ENCODE results near the gene TLDC2.
"Not testable (repeated sequence)": the region's sequence is repeated elsewhere in the genome, so short reads cannot be mapped to it uniquely, and the experiment has no call there.

Gene TLDC2

DNA sequence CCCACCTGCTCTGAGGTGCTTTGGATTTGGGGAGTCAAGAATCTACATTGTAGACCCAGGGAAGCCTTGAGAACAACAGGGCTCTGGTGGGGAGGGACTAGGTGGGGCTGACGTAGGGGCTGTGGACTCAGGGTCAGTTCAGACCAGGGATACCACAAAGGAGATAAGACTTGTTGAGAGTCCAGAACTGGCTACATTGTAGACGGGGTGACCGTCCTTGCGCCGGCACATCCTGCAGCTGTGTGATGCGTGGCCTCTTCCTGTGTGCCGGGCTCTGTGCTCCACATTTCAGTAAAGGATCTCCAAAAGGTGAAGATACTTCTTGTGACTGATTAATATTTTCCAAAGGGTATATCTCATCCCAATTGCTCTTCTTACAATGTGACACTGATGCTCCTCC is 9.8 kb upstream of the TLDC2 start:
- Histone ChIP-seq H3K27me3 (no peaks in the 10 kb centered on the region), H3K27ac (peak overlapping the region; percentile 51), H3K4me3 (no peak overlapping the region), H3K9me3 (no peaks in the 10 kb centered on the region), H3K4me1 (peaks cover 44% of the 10 kb centered on the region), H3K36me3 (peaks cover 5% of the 10 kb centered on the region; the same call in 1 of the 2 replicates), H3K4me2 (peak overlapping the region; percentile 57; the same call in 1 of the 2 replicates), H4K20me1 (peaks cover 16% of the 10 kb centered on the region), H3K9ac (no peak overlapping the region)
- TF ChIP-seq Cebpa-rat (IDR thresholded peaks at IDR 0.05) = no peak

DNA sequence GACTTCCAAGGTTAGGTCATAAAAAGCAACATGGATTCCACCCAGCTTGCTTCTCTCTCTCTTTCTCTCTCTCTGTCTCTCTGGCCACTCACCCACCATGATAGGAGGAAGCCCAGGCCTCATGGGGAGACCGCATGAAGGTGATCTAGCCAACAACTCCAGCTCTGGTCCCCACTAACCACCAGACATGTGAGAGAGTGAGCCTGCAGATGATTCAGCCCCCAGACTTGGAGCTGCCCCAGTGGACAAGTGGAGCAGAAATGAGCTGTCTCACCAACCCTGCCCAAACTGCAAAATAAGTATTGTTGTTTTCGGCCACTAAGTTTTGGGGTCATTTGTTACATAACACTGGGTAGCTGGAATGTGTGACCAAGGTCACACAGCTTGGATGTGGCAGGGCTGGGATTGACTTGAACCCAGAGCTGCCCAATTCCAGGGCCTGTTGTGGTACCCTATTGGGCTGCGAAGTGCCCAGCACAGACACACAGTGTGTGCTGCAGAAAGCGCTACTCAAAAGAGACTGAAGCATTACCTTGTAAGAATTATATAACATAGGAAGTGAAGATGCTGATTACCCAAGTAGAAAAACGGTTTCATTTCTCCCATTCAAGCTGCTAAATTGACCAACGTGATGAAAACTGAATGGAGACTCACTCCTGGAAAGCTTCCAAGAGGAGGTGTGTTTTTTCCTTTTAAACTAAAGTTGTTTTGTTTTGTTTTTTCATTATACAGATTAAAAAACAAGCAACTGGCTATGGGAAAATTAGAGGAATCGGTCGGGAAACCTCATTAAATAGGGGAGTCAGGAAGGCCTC is 9.1 kb upstream of the TLDC2 start:
- Histone ChIP-seq H3K4me1 (peaks cover 40% of the 10 kb centered on the region), H3K4me2 (peak overlapping the region; percentile 57), H3K36me3 (no peaks in the 10 kb centered on the region), H4K20me1 (peaks cover 8% of the 10 kb centered on the region), H3K9ac (0 out of 2 replicates have a peak overlapping the region, but pooled peaks have one; percentile 11), H3K9me3 (no peaks in the 10 kb centered on the region), H3K27me3 (no peaks in the 10 kb centered on the region), H3K27ac (peak overlapping the region; percentile 51), H3K4me3 (no peak overlapping the region)
- no peak for TF ChIP-seq Cebpa-rat (IDR thresholded peaks at IDR 0.05)

DNA sequence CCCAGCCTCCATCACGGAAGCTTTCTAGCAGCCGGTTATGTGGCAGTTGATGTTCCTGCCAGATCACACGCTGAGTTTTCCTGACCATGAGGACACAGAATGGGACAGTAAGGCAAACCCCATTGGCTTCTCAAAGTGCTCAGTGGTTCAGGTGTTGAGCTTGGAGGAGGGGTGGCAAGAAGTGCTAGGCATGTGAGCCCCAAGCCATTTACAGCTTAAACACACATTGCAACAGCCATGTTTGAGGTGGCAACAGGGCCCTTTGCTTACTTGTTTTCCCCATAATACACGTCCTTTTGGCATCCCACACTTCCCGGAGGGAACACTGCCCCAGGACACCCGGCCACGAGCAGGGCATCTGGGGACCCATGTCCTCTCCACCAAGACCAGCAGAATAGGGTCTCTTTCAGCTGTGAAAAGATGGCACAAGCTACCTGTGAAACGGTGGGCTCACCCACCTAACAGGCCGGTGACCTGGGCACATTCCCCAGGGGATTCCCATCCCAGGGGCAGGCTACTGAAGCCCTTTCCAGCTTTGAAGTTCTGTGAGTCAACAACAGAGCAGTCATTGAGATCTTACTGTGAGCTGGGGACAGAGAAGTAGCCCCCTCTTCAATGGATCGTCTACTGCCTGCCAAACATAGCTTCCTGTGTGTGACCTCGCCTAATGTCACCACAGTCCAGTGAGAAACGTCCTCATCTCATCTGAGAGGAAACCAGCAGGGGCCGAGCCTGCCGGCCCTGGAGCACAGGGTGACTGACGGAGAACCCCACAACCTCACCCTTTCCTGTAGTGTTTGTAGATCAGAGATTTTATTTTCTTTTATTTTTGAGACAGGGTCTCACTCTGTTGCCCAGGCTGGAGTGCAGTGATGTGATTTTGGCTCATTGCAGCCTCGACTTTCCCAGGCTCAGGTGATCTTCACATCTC is 4.0 kb upstream of the TLDC2 start:
- Histone ChIP-seq H3K36me3 (no peaks in the 10 kb centered on the region), H3K4me2 (peak overlapping the region; percentile 52), H3K27me3 (no peaks in the 10 kb centered on the region), H3K27ac (0 out of 2 replicates have a peak overlapping the region, but pooled peaks have one; percentile 5), H3K4me1 (peaks cover 59% of the 10 kb centered on the region), H3K9ac (no peak overlapping the region; the same call in 1 of the 2 replicates), H4K20me1 (no peaks in the 10 kb centered on the region), H3K4me3 (no peak overlapping the region), H3K9me3 (no peaks in the 10 kb centered on the region)
- TF ChIP-seq Cebpa-rat (IDR thresholded peaks at IDR 0.05) = no peak

DNA sequence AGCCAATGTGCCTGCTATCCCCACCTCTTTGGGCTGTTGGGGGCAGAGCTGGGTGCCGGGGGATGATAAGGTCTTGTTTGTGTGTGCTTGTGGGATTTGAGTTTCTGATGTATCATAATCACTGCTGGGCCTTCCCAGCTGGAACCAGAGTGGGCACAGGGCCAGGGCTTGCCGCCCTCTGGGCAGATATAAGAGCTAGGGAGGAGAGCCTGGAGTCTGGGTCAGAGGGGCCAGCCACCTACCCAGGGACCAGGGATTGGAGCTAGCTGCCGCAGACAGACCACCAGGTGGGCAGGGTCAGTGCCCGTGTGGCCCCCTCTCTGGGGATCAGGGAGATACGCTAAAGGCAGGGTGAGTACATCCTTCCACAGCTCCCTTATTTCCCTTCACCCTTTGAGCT is 3.1 kb upstream of the TLDC2 start:
- Histone ChIP-seq H3K4me2 (peak overlapping the region; percentile 52), H3K27ac (peak overlapping the region; percentile 39), H3K27me3 (no peaks in the 10 kb centered on the region), H3K4me1 (peaks cover 62% of the 10 kb centered on the region), H3K9me3 (no peaks in the 10 kb centered on the region), H4K20me1 (no peaks in the 10 kb centered on the region), H3K9ac (peak overlapping the region; percentile 9; the same call in 1 of the 2 replicates), H3K36me3 (no peaks in the 10 kb centered on the region), H3K4me3 (no peak overlapping the region)
- no peak for TF ChIP-seq Cebpa-rat (IDR thresholded peaks at IDR 0.05)

DNA sequence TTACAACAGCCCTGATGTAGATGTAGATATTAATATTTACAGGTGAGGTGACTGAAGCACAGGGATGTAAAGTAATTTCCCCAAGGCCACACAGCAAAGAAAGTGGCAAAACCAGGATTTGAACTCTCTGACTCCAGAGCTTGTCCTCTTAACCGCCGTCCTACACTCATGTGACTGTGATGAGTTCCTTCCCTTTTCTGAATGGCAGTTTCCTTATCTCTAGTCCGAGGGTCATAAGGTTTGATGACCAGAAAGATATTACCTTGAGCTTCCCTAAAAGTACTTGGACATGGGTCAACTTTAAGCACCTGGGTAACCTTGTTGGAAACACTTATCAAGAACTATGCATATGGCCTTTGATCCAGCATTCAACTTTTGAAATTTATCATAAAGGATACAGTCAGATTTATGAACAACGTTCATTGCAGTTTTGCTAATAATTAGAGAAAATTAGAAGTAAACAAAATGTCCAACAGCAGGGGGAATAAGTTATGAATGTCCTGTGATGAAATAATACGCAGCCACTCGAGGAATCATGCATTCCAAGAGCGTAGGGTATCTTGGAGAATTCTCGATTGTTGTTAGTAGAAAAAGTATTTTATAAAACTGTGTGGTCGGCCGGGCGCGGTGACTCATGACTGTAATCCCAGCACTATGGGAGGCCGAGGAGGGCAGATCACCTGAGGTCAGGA is 2.3 kb upstream of the TLDC2 start:
- H3K27ac ChIP-seq = 0 out of 2 replicates have a peak overlapping the region, but pooled peaks have one; percentile 39
- H3K4me2 ChIP-seq = peak overlapping the region; percentile 52
- no peaks in the 10 kb centered on the region for H3K9me3 ChIP-seq
- no peak for TF ChIP-seq Cebpa-rat (IDR thresholded peaks at IDR 0.05)
- no peak overlapping the region for H3K4me3 ChIP-seq
- H3K27me3 ChIP-seq = no peaks in the 10 kb centered on the region
- no peak overlapping the region; the same call in 1 of the 2 replicates for H3K9ac ChIP-seq
- H3K36me3 ChIP-seq = no peaks in the 10 kb centered on the region
- no peaks in the 10 kb centered on the region for H4K20me1 ChIP-seq
- peaks cover 64% of the 10 kb centered on the region for H3K4me1 ChIP-seq

DNA sequence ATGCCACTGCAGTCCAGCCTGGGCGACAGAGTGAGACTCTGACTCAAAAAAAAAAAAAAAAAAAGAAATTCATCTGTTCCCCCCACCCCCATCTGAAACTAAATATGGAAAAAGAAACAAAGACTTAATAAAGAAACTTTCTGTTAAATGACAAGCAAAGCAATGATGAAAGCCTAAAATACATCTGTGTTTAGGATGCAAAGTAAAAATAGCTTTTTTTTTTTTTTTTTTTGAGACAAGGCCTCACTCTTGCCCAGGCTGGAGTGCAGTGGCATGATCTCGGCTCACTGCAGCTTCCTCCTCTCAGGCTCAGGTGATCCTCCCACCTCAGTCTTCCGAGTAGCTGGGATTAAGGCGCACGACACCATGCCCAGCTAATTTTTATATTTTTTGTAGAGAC is 845 bp upstream of the TLDC2 start:
- H4K20me1 ChIP-seq, H3K36me3 ChIP-seq, H3K4me3 ChIP-seq, H3K9me3 ChIP-seq, H3K27me3 ChIP-seq: not testable (repeated sequence)
- peak overlapping the region; percentile 84 for H3K4me2 ChIP-seq
- peaks cover 64% of the 10 kb centered on the region for H3K4me1 ChIP-seq
- peak overlapping the region; percentile 80 for H3K27ac ChIP-seq
- H3K9ac ChIP-seq = peak overlapping the region; percentile 73; the same call in 1 of the 2 replicates

DNA sequence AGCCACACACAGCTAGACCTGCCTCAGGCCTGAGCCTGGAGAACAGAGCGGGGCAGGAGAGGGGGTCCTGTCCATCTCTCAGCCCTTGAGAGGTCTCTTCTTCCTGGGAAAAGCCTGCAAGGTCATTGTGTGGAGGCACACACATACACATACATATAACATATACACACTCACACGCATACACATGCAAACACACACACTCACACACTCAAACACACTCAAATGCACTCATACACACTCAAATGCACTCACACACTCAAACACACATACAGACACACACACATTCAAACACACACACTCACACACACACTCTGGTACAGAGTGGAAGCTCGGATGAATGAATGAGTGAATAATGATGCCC is 515 bp downstream of the TLDC2 start:
- Histone ChIP-seq H3K4me1 (peaks cover 64% of the 10 kb centered on the region), H3K9me3 (no peaks in the 10 kb centered on the region), H3K4me2 (peak overlapping the region; percentile 84), H4K20me1 (no peaks in the 10 kb centered on the region), H3K9ac (peak overlapping the region; percentile 73), H3K27me3 (no peaks in the 10 kb centered on the region), H3K27ac (peak overlapping the region; percentile 80), H3K36me3 (no peaks in the 10 kb centered on the region), H3K4me3 (no peak overlapping the region)
- TF ChIP-seq Cebpa-rat (IDR thresholded peaks at IDR 0.05) = no peak

DNA sequence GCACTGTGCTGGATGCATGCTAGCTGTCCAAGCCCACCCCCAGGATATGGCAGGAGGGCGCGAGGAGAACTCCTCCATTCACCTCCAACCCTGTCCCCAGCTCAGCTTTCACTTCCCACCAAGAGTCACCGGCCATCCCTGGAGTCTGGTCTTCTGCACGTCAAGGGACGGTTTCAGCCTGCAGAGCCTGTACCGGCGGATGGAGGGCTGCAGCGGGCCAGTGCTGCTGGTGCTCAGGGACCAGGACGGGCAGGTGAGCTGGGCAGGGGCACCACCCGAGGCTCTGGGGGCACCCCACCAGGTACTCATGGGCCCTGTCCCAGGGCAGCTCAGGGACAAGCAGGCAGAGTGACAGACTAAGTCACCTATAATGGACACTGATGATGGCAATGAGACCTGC is 3.0 kb downstream of the TLDC2 start:
- H3K9me3 ChIP-seq = no peaks in the 10 kb centered on the region
- no peak overlapping the region for H3K27ac ChIP-seq
- H3K4me3 ChIP-seq = no peak overlapping the region
- H3K4me2 ChIP-seq = no peak overlapping the region
- no peaks in the 10 kb centered on the region for H3K27me3 ChIP-seq
- no peaks in the 10 kb centered on the region for H4K20me1 ChIP-seq
- no peak for TF ChIP-seq Cebpa-rat (IDR thresholded peaks at IDR 0.05)
- H3K9ac ChIP-seq = no peak overlapping the region
- H3K4me1 ChIP-seq = peaks cover 40% of the 10 kb centered on the region
- no peaks in the 10 kb centered on the region for H3K36me3 ChIP-seq

DNA sequence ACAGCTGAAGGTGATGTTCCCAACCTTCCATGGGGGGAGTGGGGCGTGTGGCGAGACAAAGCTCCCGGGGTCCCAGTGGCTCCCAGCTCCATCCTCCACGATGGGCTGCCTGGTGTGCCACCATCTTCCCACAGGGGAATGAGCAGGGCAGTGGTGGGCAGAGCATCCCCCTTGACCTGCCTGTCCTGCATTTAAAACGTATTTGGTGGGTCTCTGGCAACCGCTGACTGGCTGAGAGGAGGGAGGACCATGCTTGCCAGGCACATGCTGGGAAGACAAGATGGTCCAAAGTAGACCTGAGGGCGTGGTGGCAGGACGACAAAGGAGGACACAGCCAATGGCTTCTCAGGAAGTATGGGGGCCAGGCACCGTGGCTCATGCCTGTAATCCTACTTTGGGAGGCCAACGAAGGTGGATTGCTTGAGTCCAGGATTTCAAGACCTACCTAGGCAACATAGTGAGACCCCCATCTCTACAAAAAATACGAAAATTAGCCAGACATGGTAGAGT is 4.9 kb downstream of the TLDC2 start:
- no peaks in the 10 kb centered on the region for H3K36me3 ChIP-seq
- H3K27me3 ChIP-seq = no peaks in the 10 kb centered on the region
- peaks cover 23% of the 10 kb centered on the region for H3K4me1 ChIP-seq
- no peak overlapping the region for H3K9ac ChIP-seq
- no peak overlapping the region for H3K4me2 ChIP-seq
- H4K20me1 ChIP-seq = no peaks in the 10 kb centered on the region
- no peaks in the 10 kb centered on the region for H3K9me3 ChIP-seq
- no peak overlapping the region for H3K27ac ChIP-seq
- no peak overlapping the region for H3K4me3 ChIP-seq
- TF ChIP-seq Cebpa-rat (IDR thresholded peaks at IDR 0.05) = no peak
